Activated T-helper 17 cell treated with anti-CD3 and anti-CD28 coated beads, Interleukin-2, amount 50 U/mL, for 72 hours (primary cell): ENCODE measurements around the gene SNX15. TPM values are rescaled to one million over a fixed set of nuclear protein-coding genes. Genes with fewer than 3 reads are reported as not detected.

ENCODE experiments used
- ATAC-seq: fragments of 150-1000 bp; cut with Tn5 transposase; replicated peaks from 2 replicates; pipeline ENCODE4 v1.10.0; 2021; ENCODE audit warnings: mild to moderate bottlenecking, moderate library complexity
- H3K27ac Mint-ChIP-seq: one replicate; pipeline ENCODE4 v1.8.0; 2022; ENCODE audit warnings: mixed read lengths
- H3K27me3 Mint-ChIP-seq: one replicate; pipeline ENCODE4 v1.8.0; 2022; ENCODE audit warnings: mixed read lengths
- H3K36me3 Mint-ChIP-seq: one replicate; pipeline ENCODE4 v1.8.0; 2022; ENCODE audit warnings: low read depth, mild to moderate bottlenecking, mixed read lengths
- H3K4me1 Mint-ChIP-seq: one replicate; pipeline ENCODE4 v1.8.0; 2022; ENCODE audit warnings: mixed read lengths
- H3K4me3 Mint-ChIP-seq: one replicate; pipeline ENCODE4 v1.8.0; 2022; ENCODE audit warnings: mild to moderate bottlenecking, mixed read lengths
- H3K9me3 Mint-ChIP-seq: one replicate; pipeline ENCODE4 v1.8.0; 2022; ENCODE audit warnings: mixed read lengths
- total RNA-seq, 2 donors: library from RNA; stranded (reverse); gene quantifications; one replicate each; pipeline ENCODE4 v1.2.3, GENCODE V29; 2022

Gene SNX15
- total RNA-seq, 2 donors from 2014 or later: 13.5 to 14.4 TPM

GRCh38 chr11:65035579-65035978 is 8.3 kb downstream of the SNX15 start:
- ATAC-seq: no peak
- Mint-ChIP-seq H3K9me3 (no peaks in the 10 kb centered on the region), H3K36me3 (peaks cover 19% of the 10 kb centered on the region), H3K27me3 (no peaks in the 10 kb centered on the region), H3K4me1 (no peaks in the 10 kb centered on the region), H3K27ac (no peak overlapping the region), H3K4me3 (no peak overlapping the region)

- H3K4me3 Mint-ChIP-seq: no peak overlapping the region
- H3K27me3 Mint-ChIP-seq: no peaks in the 10 kb centered on the region
- peaks cover 19% of the 10 kb centered on the region for H3K36me3 Mint-ChIP-seq
- H3K4me1 Mint-ChIP-seq: no peaks in the 10 kb centered on the region
- H3K27ac Mint-ChIP-seq: no peak overlapping the region
- H3K9me3 Mint-ChIP-seq: no peaks in the 10 kb centered on the region
- no peak for ATAC-seq
Measured at GRCh38 chr11:65036931-65037330, 9.7 kb downstream of the SNX15 start.

GRCh38 chr11:65040520-65040846 is 13.2 kb downstream of the SNX15 start:
- H3K4me3 Mint-ChIP-seq: peak overlapping the region; percentile 89
- peak overlapping the region; percentile 93 for H3K27ac Mint-ChIP-seq
- peaks cover 6% of the 10 kb centered on the region for H3K4me1 Mint-ChIP-seq
- H3K36me3 Mint-ChIP-seq: peaks cover 23% of the 10 kb centered on the region
- no peaks in the 10 kb centered on the region for H3K27me3 Mint-ChIP-seq
- no peak for ATAC-seq
- H3K9me3 Mint-ChIP-seq: no peaks in the 10 kb centered on the region

- peaks cover 23% of the 10 kb centered on the region for H3K36me3 Mint-ChIP-seq
- H3K9me3 Mint-ChIP-seq: no peaks in the 10 kb centered on the region
- H3K4me1 Mint-ChIP-seq: peaks cover 6% of the 10 kb centered on the region
- no peaks in the 10 kb centered on the region for H3K27me3 Mint-ChIP-seq
- peak; percentile 94 for ATAC-seq
- peak within 1 kb of the TSS; percentile 93 for H3K27ac Mint-ChIP-seq
- peak within 1 kb of the TSS; percentile 89 for H3K4me3 Mint-ChIP-seq
Measured at GRCh38 chr11:65040847-65041622, 13.8 kb downstream of the SNX15 start, which contains the start of gene SAC3D1. Gene SAC3D1, plus strand, starts transcription at chr11:65041210. Its CDS starts 83 bp downstream, at chr11:65041293.

- H3K9me3 Mint-ChIP-seq: no peaks in the 10 kb centered on the region
- H3K36me3 Mint-ChIP-seq: peaks cover 17% of the 10 kb centered on the region
- H3K4me3 Mint-ChIP-seq: peak overlapping the region; percentile 76
- H3K27ac Mint-ChIP-seq: no peak overlapping the region
- H3K27me3 Mint-ChIP-seq: no peaks in the 10 kb centered on the region
- peaks cover 11% of the 10 kb centered on the region for H3K4me1 Mint-ChIP-seq
- no peak for ATAC-seq
Measured at GRCh38 chr11:65042891-65043290, 15.7 kb downstream of the SNX15 start.

- ATAC-seq: no peak
- no peaks in the 10 kb centered on the region for H3K9me3 Mint-ChIP-seq
- peak overlapping the region; percentile 63 for H3K27ac Mint-ChIP-seq
- H3K36me3 Mint-ChIP-seq: peaks cover 12% of the 10 kb centered on the region
- H3K27me3 Mint-ChIP-seq: no peaks in the 10 kb centered on the region
- H3K4me1 Mint-ChIP-seq: peaks cover 11% of the 10 kb centered on the region
- no peak overlapping the region for H3K4me3 Mint-ChIP-seq
Measured at GRCh38 chr11:65043881-65044501, 16.8 kb downstream of the SNX15 start.

- Mint-ChIP-seq H3K9me3 (no peaks in the 10 kb centered on the region), H3K27me3 (no peaks in the 10 kb centered on the region), H3K36me3 (peaks cover 12% of the 10 kb centered on the region), H3K4me1 (peaks cover 11% of the 10 kb centered on the region), H3K4me3 (no peak overlapping the region), H3K27ac (no peak overlapping the region)
- no peak for ATAC-seq
Measured at GRCh38 chr11:65045061-65045460, 17.8 kb downstream of the SNX15 start.

- no peak for ATAC-seq
- Mint-ChIP-seq H3K27ac (no peak overlapping the region), H3K36me3 (peaks cover 12% of the 10 kb centered on the region), H3K27me3 (no peaks in the 10 kb centered on the region), H3K9me3 (no peaks in the 10 kb centered on the region), H3K4me3 (no peak overlapping the region), H3K4me1 (peaks cover 11% of the 10 kb centered on the region)
Measured at GRCh38 chr11:65045728-65046127, 18.5 kb downstream of the SNX15 start.

GRCh38 chr11:65047581-65048422 is 20.6 kb downstream of the SNX15 start:
- H3K4me1 Mint-ChIP-seq: peaks cover 11% of the 10 kb centered on the region
- H3K36me3 Mint-ChIP-seq: peaks cover 12% of the 10 kb centered on the region
- H3K4me3 Mint-ChIP-seq: peak overlapping the region; percentile 69
- H3K27me3 Mint-ChIP-seq: no peaks in the 10 kb centered on the region
- peak overlapping the region; percentile 7 for H3K27ac Mint-ChIP-seq
- H3K9me3 Mint-ChIP-seq: no peaks in the 10 kb centered on the region
- ATAC-seq: peak; percentile 76

GRCh38 chr11:65051398-65051858 is 24.2 kb downstream of the SNX15 start:
- Mint-ChIP-seq H3K4me3 (no peak overlapping the region), H3K27ac (no peak overlapping the region), H3K9me3 (no peaks in the 10 kb centered on the region), H3K4me1 (peaks cover 16% of the 10 kb centered on the region), H3K27me3 (no peaks in the 10 kb centered on the region), H3K36me3 (no peaks in the 10 kb centered on the region)
- ATAC-seq: no peak

GRCh38 chr11:65053827-65054508 is 26.7 kb downstream of the SNX15 start:
- H3K27me3 Mint-ChIP-seq: no peaks in the 10 kb centered on the region
- no peaks in the 10 kb centered on the region for H3K36me3 Mint-ChIP-seq
- ATAC-seq: peak; percentile 37
- peaks cover 11% of the 10 kb centered on the region for H3K4me1 Mint-ChIP-seq
- H3K4me3 Mint-ChIP-seq: peak overlapping the region; percentile 61
- H3K27ac Mint-ChIP-seq: peak overlapping the region; percentile 86
- no peaks in the 10 kb centered on the region for H3K9me3 Mint-ChIP-seq

- H3K9me3 Mint-ChIP-seq: no peaks in the 10 kb centered on the region
- no peak for ATAC-seq
- H3K27ac Mint-ChIP-seq: no peak overlapping the region
- H3K4me3 Mint-ChIP-seq: no peak overlapping the region
- H3K4me1 Mint-ChIP-seq: peaks cover 11% of the 10 kb centered on the region
- no peaks in the 10 kb centered on the region for H3K27me3 Mint-ChIP-seq
- H3K36me3 Mint-ChIP-seq: no peaks in the 10 kb centered on the region
Measured at GRCh38 chr11:65055538-65055937, 28.3 kb downstream of the SNX15 start.

GRCh38 chr11:65056999-65057398 is 29.8 kb downstream of the SNX15 start:
- H3K4me3 Mint-ChIP-seq: no peak overlapping the region
- no peak for ATAC-seq

GRCh38 chr11:65057526-65057925 is 30.3 kb downstream of the SNX15 start:
- H3K36me3 Mint-ChIP-seq: no peaks in the 10 kb centered on the region
- peaks cover 11% of the 10 kb centered on the region for H3K4me1 Mint-ChIP-seq
- no peak overlapping the region for H3K27ac Mint-ChIP-seq
- no peaks in the 10 kb centered on the region for H3K9me3 Mint-ChIP-seq
- no peak overlapping the region for H3K4me3 Mint-ChIP-seq
- no peak for ATAC-seq
- no peaks in the 10 kb centered on the region for H3K27me3 Mint-ChIP-seq

More at GRCh38 chr11:65056999-65057398, 29.8 kb downstream of the SNX15 start:
- H3K9me3 Mint-ChIP-seq: no peaks in the 10 kb centered on the region
- H3K4me1 Mint-ChIP-seq: peaks cover 11% of the 10 kb centered on the region
- no peaks in the 10 kb centered on the region for H3K27me3 Mint-ChIP-seq
- no peak overlapping the region for H3K27ac Mint-ChIP-seq
- no peaks in the 10 kb centered on the region for H3K36me3 Mint-ChIP-seq
